Spleen (tissue), 7 donors: Measurements from ENCODE around the gene DPEP2NB.

ENCODE experiments used
- POLR2A ChIP-seq, 3 donors: fragments of 450-650 bp; IDR thresholded peaks; one replicate each; pipeline ENCODE4 v1.5.1; 2017; ENCODE audit warnings: antibody characterized with exemption in 3 of 3, mild to moderate bottlenecking in 1 of 3
- TF ChIP-seq, protein P1 (sequence below), 11 experiments: fragments of 200-600 bp in 7 of 11; fragments of 450-650 bp in 4 of 11; sonication (generic) in 4 of 11; IDR thresholded peaks in 8 of 11; conservative IDR thresholded peaks in 3 of 11; 1 replicate in 7 of 11; 2 replicates in 4 of 11; pipeline versions ENCODE4 v1.4.0 to v1.8.0; 2016 to 2021; ENCODE audit warnings: antibody characterized with exemption in 11 of 11, inconsistent platforms in 4 of 11, mild to moderate bottlenecking in 1 of 11
- donor health status: DM: no; HTN: no; CAD: no; lungs with moderate emphysema.
- donor health status: DM: no; HTN: no; CAD: no.
- donor health status: DM: no; HTN: no; CAD: no.

DNA sequence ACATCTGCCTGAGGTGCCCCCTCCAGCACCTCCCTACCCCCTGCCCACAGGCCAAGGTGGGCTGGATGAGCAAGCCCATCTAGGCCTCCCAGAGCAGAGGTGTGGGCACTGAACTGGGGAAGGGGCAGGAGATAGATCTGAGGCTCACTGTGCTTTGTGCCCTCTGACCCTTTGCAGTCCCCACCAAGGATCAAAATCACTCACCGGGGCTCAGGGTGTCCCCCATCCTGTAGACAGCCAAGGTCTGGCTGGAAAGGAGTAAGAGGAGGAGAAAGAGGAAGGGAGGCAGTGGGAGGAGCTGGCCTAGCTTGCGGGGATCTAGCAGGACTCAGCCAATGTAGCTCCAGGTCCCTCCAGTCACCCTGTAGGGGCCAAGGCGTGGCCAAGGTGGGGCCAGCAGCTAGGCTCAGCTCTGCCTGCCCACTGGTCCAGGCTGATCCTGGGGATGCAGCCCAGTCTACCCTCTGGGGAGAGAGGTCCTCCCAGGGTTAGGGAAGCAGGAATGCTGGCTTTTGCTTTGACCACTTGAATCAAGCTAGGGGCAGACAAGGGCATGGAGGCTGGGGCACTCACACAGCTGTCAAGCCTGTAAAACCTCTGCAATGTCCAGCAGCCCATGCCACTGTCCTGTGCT is 49.0 kb downstream of the DPEP2NB start:
- TF ChIP-seq POLR2A (IDR thresholded peaks at IDR 0.05) = no peak
- TF ChIP-seq, protein P1, sequence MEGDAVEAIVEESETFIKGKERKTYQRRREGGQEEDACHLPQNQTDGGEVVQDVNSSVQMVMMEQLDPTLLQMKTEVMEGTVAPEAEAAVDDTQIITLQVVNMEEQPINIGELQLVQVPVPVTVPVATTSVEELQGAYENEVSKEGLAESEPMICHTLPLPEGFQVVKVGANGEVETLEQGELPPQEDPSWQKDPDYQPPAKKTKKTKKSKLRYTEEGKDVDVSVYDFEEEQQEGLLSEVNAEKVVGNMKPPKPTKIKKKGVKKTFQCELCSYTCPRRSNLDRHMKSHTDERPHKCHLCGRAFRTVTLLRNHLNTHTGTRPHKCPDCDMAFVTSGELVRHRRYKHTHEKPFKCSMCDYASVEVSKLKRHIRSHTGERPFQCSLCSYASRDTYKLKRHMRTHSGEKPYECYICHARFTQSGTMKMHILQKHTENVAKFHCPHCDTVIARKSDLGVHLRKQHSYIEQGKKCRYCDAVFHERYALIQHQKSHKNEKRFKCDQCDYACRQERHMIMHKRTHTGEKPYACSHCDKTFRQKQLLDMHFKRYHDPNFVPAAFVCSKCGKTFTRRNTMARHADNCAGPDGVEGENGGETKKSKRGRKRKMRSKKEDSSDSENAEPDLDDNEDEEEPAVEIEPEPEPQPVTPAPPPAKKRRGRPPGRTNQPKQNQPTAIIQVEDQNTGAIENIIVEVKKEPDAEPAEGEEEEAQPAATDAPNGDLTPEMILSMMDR (IDR thresholded peaks at IDR 0.05 in 8 of 11, conservative IDR thresholded peaks at IDR 0.05 in 3 of 11) = no peak
